ENCODE data around the gene AMDHD2.

The AMDHD2 gene

GRCh38 chr16:2526135-2526534 is 6.0 kb downstream of the AMDHD2 start:
- peak; percentile 76 for DNase-seq (ENCODE audit: low read depth)
- no peak overlapping the region for H3K4me3 ChIP-seq (ENCODE audit: low read depth, low read length)
- no peak; the same call in 1 of the 2 replicates for TF ChIP-seq MAX (IDR thresholded peaks at IDR 0.05; ENCODE audit: low read depth, low read length)
- TF ChIP-seq MYC (IDR thresholded peaks at IDR 0.05; ENCODE audit: low read depth, low read length) = 0 out of 2 replicates have a peak, but pooled peaks have one; percentile 27
- no peak for TF ChIP-seq CTCF (IDR thresholded peaks at IDR 0.05; ENCODE audit: low read depth, low read length)

GRCh38 chr16:2527071-2527783 is 7.1 kb downstream of the AMDHD2 start:
- no peak for TF ChIP-seq POLR2A (IDR thresholded peaks at IDR 0.05; ENCODE audit: extremely low read depth, insufficient read length)
- no peak for TF ChIP-seq MAX (IDR thresholded peaks at IDR 0.05; ENCODE audit: low read depth, low read length)
- TF ChIP-seq MYC (IDR thresholded peaks at IDR 0.05; ENCODE audit: low read depth, low read length) = no peak
- no peak for TF ChIP-seq CTCF (IDR thresholded peaks at IDR 0.05; ENCODE audit: low read depth, low read length)
- DNase-seq (ENCODE audit: low read depth) = no peak

GRCh38 chr16:2527784-2528100 is 7.6 kb downstream of the AMDHD2 start:
- DNase-seq (ENCODE audit: low read depth) = no peak
- no peak overlapping the region for H3K4me3 ChIP-seq (ENCODE audit: low read depth, low read length)
- TF ChIP-seq MAX (IDR thresholded peaks at IDR 0.05; ENCODE audit: low read depth, low read length) = no peak
- no peak for TF ChIP-seq MYC (IDR thresholded peaks at IDR 0.05; ENCODE audit: low read depth, low read length)

More at GRCh38 chr16:2527071-2527783, 7.1 kb downstream of the AMDHD2 start:
- no peak overlapping the region for H3K4me3 ChIP-seq (ENCODE audit: low read depth, low read length)

DNA sequence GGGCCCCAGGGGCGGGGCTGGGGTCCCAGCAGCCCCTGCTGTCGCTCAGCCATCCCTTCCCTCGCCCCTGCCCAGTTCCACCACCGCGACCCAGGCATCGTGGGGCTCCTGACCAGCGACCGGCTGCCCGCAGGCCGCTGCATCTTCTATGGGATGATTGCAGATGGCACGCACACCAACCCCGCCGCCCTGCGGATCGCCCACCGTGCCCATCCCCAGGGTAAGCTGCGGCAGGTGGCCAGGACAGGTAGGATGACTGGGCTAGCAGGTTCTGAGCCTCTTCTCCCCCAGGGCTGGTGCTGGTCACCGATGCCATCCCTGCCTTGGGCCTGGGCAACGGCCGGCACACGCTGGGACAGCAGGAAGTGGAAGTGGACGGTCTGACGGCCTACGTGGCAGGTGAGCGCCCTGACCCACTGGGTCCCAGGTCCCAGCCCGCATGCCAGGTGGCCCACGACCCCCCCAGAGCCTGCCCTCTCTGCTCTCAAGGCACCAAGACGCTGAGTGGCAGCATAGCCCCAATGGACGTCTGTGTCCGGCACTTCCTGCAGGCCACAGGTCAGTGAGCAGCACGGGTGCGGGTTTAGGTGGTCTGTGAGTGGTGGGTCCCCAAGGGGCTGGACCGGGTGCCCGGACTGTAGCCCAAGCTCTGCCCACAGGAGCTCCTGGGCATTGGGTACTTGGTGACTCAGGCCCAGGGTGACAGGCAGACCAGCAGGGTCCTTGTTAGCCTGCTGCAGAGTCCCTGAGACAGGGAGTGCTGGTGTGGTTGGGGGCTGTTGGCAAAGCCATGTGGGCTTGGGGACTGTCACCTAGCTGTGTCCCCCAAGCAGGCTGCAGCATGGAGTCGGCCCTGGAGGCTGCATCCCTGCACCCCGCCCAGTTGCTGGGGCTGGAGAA is 8.2 kb downstream of the AMDHD2 start:
- DNase-seq (ENCODE audit: low read depth) = no peak
- H3K4me3 ChIP-seq (ENCODE audit: low read depth, low read length) = no peak overlapping the region
- TF ChIP-seq MAX (IDR thresholded peaks at IDR 0.05; ENCODE audit: low read depth, low read length) = no peak
- no peak for TF ChIP-seq POLR2A (IDR thresholded peaks at IDR 0.05; ENCODE audit: extremely low read depth, insufficient read length)
- no peak for TF ChIP-seq CTCF (IDR thresholded peaks at IDR 0.05; ENCODE audit: low read depth, low read length)
- TF ChIP-seq MYC (IDR thresholded peaks at IDR 0.05; ENCODE audit: low read depth, low read length) = no peak

- TF ChIP-seq MYC (IDR thresholded peaks at IDR 0.05; ENCODE audit: low read depth, low read length) = no peak
- TF ChIP-seq POLR2A (IDR thresholded peaks at IDR 0.05; ENCODE audit: extremely low read depth, insufficient read length) = no peak
- TF ChIP-seq CTCF (IDR thresholded peaks at IDR 0.05; ENCODE audit: low read depth, low read length) = no peak
- no peak for TF ChIP-seq MAX (IDR thresholded peaks at IDR 0.05; ENCODE audit: low read depth, low read length)
- DNase-seq (ENCODE audit: low read depth) = no peak
- H3K4me3 ChIP-seq (ENCODE audit: low read depth, low read length) = no peak overlapping the region
Observed at GRCh38 chr16:2529061-2529931, 9.1 kb downstream of the AMDHD2 start.
